ENCODE data around the gene RASAL3. TPM values are rescaled to one million over a fixed set of nuclear protein-coding genes. Genes with fewer than 3 reads are reported as not detected.
"Not testable (repeated sequence)": the region's sequence is repeated elsewhere in the genome, so short reads cannot be mapped to it uniquely, and the experiment has no call there.

The RASAL3 gene
- total RNA-seq, 1 donor from 2014 or later, result not detected

DNA sequence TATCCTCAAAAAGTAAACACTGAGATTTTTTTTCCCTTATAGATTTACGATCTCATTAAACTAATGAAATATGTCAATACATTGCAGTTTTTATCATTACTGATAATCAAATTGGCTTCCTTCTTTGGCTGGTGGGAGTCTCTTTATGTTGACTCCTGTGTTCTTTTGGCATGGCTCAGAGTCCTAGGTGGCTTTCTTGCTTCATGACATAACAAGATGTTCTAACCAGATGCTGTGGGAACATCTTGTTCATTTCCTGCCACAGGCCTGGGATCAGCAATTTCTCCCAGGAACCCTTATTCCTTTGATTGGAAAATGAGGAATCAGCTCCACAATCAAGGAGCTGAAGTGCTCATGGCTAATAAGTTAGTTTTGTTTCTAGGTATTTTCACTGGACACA, 30.8 kb upstream of the RASAL3 start:
- TF ChIP-seq, protein P1, sequence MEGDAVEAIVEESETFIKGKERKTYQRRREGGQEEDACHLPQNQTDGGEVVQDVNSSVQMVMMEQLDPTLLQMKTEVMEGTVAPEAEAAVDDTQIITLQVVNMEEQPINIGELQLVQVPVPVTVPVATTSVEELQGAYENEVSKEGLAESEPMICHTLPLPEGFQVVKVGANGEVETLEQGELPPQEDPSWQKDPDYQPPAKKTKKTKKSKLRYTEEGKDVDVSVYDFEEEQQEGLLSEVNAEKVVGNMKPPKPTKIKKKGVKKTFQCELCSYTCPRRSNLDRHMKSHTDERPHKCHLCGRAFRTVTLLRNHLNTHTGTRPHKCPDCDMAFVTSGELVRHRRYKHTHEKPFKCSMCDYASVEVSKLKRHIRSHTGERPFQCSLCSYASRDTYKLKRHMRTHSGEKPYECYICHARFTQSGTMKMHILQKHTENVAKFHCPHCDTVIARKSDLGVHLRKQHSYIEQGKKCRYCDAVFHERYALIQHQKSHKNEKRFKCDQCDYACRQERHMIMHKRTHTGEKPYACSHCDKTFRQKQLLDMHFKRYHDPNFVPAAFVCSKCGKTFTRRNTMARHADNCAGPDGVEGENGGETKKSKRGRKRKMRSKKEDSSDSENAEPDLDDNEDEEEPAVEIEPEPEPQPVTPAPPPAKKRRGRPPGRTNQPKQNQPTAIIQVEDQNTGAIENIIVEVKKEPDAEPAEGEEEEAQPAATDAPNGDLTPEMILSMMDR (IDR thresholded peaks at IDR 0.05; ENCODE audit: insufficient read depth, low read length, poor library complexity, severe bottlenecking), result no peak
- no peak for DNase-seq (ENCODE audit: low read depth)

DNA sequence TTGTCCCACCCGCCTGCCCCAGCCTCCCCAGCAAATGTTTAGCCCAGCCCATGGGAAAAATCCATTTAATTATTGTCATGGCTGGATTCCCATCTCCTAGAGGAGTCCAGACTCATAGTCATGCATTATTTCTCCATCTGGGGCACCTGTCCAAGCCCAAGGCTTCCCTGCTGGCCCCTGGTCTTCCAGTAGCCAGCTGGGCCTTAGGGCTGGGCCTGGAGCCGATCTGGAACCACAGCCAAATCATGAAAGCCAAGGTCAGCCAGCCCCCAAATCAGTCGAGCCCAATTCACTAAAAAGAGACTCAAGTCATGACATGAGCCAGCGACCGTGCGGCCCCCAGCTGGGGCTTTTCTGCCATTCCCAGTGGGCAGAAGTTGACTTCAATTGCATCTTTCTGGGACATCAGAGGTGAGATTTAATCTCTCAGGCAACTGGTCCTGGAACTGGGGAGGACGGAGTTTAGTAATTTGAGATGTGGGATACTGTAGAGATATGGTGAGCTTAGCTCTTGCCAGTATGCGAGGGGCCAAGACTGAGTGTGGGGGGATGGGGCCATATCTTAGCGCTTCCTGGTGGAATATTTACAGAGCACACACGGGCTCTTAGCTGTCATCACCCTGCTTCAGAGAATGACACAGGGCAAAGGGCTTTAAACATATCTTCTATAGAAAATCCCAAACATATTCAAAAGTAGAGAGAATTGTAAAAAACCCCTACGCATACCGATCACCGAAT, 24.3 kb upstream of the RASAL3 start:
- Histone ChIP-seq H3K4me3 (ENCODE audit: low read depth, low read length) (no peak overlapping the region), H3K27me3 (ENCODE audit: control insufficient read depth, insufficient read depth, low read length) (no peaks in the 10 kb centered on the region), H3K36me3 (ENCODE audit: control insufficient read depth, insufficient read depth, low read length) (no peaks in the 10 kb centered on the region)
- DNase-seq (ENCODE audit: low read depth), result no peak
- TF ChIP-seq, protein P1 (IDR thresholded peaks at IDR 0.05; ENCODE audit: insufficient read depth, low read length, poor library complexity, severe bottlenecking), result no peak

More for the DNA sequence above, 30.8 kb upstream of the RASAL3 start:
- Histone ChIP-seq H3K4me3 (ENCODE audit: low read depth, low read length) (no peak overlapping the region), H3K27me3 (ENCODE audit: control insufficient read depth, insufficient read depth, low read length) (no peaks in the 10 kb centered on the region), H3K36me3 (ENCODE audit: control insufficient read depth, insufficient read depth, low read length) (no peaks in the 10 kb centered on the region)

DNA sequence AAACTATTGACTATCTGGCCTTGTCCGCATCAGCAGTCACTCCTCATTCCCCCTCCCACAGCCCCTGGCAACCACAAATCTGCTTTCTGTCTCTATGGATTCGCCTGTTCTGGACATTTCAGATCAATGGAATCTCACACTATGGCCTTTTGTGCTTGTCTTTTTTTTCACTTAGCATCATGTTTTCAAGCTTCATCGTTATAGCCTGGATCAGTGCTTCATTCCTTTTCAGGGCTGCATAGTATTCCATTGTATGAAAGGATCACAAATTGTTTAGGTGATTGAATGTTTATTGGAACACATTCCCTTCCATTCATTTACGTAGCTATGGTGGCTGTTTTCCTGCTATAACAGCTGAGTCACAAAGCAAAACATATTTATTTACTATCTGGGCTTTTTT, 22.7 kb upstream of the RASAL3 start:
- Histone ChIP-seq H3K27me3 (ENCODE audit: control insufficient read depth, insufficient read depth, low read length) (no peaks in the 10 kb centered on the region), H3K4me3 (ENCODE audit: low read depth, low read length) (no peak overlapping the region), H3K36me3 (ENCODE audit: control insufficient read depth, insufficient read depth, low read length) (no peaks in the 10 kb centered on the region)
- TF ChIP-seq, protein P1 (IDR thresholded peaks at IDR 0.05; ENCODE audit: insufficient read depth, low read length, poor library complexity, severe bottlenecking), result no peak
- no peak for DNase-seq (ENCODE audit: low read depth)

DNA sequence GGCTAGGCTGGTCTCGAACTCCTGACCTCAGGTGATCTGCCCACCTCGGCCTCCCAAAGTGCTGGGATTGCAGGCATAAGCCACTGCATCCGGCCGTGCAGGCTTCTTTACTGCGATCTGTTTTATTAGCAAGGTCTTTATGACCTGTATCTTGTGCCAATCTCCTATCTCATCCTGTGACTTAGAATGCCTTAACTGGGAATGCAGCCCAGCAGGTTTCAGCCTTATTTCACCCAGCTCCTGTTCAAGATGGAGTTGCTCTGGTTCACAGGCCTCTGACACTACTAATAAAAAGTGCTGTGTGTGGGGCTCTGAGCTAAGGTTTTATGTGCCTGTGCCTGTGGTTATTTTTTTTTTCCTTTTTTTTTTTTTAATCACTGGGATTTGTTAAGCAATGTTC, 21.4 kb upstream of the RASAL3 start:
- H3K4me3 ChIP-seq (ENCODE audit: low read depth, low read length), result not testable (repeated sequence)

DNA sequence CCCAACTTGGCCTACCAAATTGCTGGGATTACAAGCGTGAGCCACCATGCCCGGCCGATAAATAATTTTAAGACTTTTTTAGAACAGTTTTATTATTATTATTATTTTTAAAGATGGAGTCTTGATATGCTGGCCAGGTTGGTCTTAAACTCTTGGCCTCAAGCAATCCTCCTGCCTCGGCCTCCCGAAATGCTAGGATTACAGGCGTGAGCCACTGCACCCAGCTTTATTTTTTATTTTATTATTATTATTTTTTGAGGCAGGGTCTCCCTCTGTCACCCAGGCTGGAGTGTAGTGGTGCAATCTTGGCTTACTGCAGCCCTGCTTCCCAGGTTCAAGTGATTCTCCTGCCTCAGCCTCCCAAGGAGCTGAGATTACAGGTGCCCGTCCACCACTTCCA, 16.7 kb upstream of the RASAL3 start:
- H3K4me3 ChIP-seq (ENCODE audit: low read depth, low read length); DNase-seq (ENCODE audit: low read depth); H3K36me3 ChIP-seq (ENCODE audit: control insufficient read depth, insufficient read depth, low read length); H3K27me3 ChIP-seq (ENCODE audit: control insufficient read depth, insufficient read depth, low read length): not testable (repeated sequence)

More for the DNA sequence above, 21.4 kb upstream of the RASAL3 start:
- not testable (repeated sequence) for H3K27me3 ChIP-seq (ENCODE audit: control insufficient read depth, insufficient read depth, low read length); H3K36me3 ChIP-seq (ENCODE audit: control insufficient read depth, insufficient read depth, low read length); DNase-seq (ENCODE audit: low read depth)

DNA sequence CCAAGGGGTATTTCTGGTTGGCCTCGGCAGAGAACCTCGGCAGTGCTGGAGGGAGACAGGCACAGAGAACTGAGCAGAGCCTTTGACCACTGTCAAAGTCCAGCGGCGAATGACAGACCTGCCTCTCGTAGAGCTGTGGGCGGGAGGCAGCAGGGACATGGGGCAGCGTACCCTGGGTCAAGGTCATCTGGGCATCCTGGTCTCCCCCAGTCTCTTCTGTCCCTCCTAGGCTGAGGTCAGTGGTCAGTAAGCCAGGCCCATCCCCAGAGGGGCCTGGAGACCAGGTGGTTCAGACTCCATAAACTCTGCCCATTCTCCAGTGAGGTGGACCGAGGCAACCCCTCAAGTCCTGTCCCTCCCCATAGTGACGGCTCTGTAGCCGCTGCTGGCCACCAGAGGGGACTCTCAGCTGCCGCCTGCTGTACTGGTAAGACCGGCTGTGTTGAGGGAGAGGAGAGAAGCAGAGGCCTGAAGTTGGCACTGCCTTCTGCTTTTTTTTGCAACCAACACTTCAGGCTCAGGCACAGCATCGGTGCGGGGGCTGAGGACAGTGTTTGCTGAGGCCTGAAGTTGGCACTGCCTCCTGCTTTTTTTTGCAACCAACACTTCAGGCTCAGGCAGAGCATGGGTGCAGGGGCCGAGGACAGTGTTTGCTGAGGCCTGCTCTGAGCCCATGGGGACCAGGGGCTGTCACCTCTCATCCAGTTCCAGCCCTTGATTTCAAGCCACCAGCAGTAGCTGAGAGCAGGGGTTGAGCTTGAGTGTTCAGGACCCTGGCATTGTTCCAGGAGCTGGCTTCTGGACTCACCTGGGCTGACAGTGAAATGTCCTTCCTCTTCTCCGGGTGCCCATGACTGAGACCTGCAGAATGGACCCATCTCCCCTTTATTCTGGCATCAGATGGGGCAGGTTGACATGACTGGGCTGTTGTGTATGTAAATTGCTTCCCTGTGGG, 15.3 kb upstream of the RASAL3 start, which contains the start of gene PGLYRP2:
Gene PGLYRP2 (minus strand): TSS at position 111 of the 955 bp plus-strand sequence. CDS start 130 bp downstream, outside the sequence.
- Histone ChIP-seq H3K27me3 (ENCODE audit: control insufficient read depth, insufficient read depth, low read length) (no peaks in the 10 kb centered on the region), H3K4me3 (ENCODE audit: low read depth, low read length) (no peak within 1 kb of the TSS), H3K36me3 (ENCODE audit: control insufficient read depth, insufficient read depth, low read length) (no peaks in the 10 kb centered on the region)
- no peak for DNase-seq (ENCODE audit: low read depth)
- TF ChIP-seq, protein P1 (IDR thresholded peaks at IDR 0.05; ENCODE audit: insufficient read depth, low read length, poor library complexity, severe bottlenecking), result no peak

Measured in kidney epithelial cell (primary cell).